HEK293 (cell line): ENCODE results near the gene MSANTD2.

Source experiments
- CTCF ChIA-PET: fragments of 350-600 bp; formaldehyde crosslinking; extraction: SDS; loops from one replicate; lab custom pipeline; 2021; ENCODE audit warnings: antibody characterized with exemption; lab: Yijun Ruan, JAX
- POLR2A ChIA-PET: fragments of 300-600 bp; formaldehyde crosslinking; extraction: SDS; loops from one replicate; lab custom pipeline; 2020; ENCODE audit warnings: antibody characterized with exemption, inconsistent platforms; lab: Yijun Ruan, JAX
- H3K27ac ChIP-seq: fragments of 200-500 bp; sonication (Bioruptor generic); 2 replicates; pipeline ENCODE4 v1.5.1; 2014; ENCODE audit warnings: low read depth, low read length, control low read depth, inconsistent platforms; ENCODE audit errors: extremely low read depth
- H3K36me3 ChIP-seq, 2 experiments: fragments of 200-500 bp in 1 of 2; sonication (Bioruptor generic) in 1 of 2; 1 replicate in 1 of 2; 2 replicates in 1 of 2; pipeline ENCODE4 v1.5.1; 2014 to 2017; ENCODE audit warnings: inconsistent platforms in 2 of 2, low read length in 2 of 2; ENCODE audit not compliant: control insufficient read depth in 2 of 2, insufficient read depth in 1 of 2
- H3K4me1 ChIP-seq: fragments of 200-500 bp; sonication (Bioruptor generic); 2 replicates; pipeline ENCODE4 v1.5.1; 2014; ENCODE audit warnings: mild to moderate bottlenecking, low read length, inconsistent platforms; ENCODE audit not compliant: control insufficient read depth, insufficient read depth
- H3K4me3 ChIP-seq: 2 replicates; pipeline ENCODE4 v1.5.1; 2011; ENCODE audit warnings: low read depth, mild to moderate bottlenecking, control low read depth, low read length, moderate library complexity
- H3K9me3 ChIP-seq: fragments of 200-500 bp; sonication (Bioruptor generic); 2 replicates; pipeline ENCODE4 v1.5.1; 2014; ENCODE audit warnings: low read depth, low read length, inconsistent platforms; ENCODE audit not compliant: control insufficient read depth, insufficient read depth
- EGR2 ChIP-seq: fragments of 450-650 bp; formaldehyde crosslinking; IDR thresholded peaks from 2 replicates; pipeline ENCODE4 v1.5.1; 2016; ENCODE audit warnings: low read depth, missing biosample characterization, missing genetic modification characterization
- SCRT2 ChIP-seq: fragments of 450-650 bp; formaldehyde crosslinking; IDR thresholded peaks from 2 replicates; pipeline ENCODE4 v1.5.1; 2016; ENCODE audit warnings: missing biosample characterization, missing genetic modification characterization
- ZBTB17 ChIP-seq: fragments of 450-650 bp; formaldehyde crosslinking; IDR thresholded peaks from 2 replicates; pipeline ENCODE4 v1.5.1; 2016; ENCODE audit warnings: missing biosample characterization, missing genetic modification characterization
- ZFHX2 ChIP-seq: fragments of 450-650 bp; formaldehyde crosslinking; conservative IDR thresholded peaks from 2 replicates; pipeline ENCODE4 v1.5.1; 2016; ENCODE audit warnings: missing biosample characterization, missing genetic modification characterization
- ZFP41 ChIP-seq: fragments of 450-650 bp; formaldehyde crosslinking; IDR thresholded peaks from 2 replicates; pipeline ENCODE4 v1.5.1; 2016; ENCODE audit warnings: missing biosample characterization, missing genetic modification characterization, borderline replicate concordance
- ZNF140 ChIP-seq: fragments of 450-650 bp; formaldehyde crosslinking; IDR thresholded peaks from 2 replicates; pipeline ENCODE4 v1.5.1; 2016; ENCODE audit warnings: missing biosample characterization, missing genetic modification characterization
- ZNF157 ChIP-seq: fragments of 450-650 bp; formaldehyde crosslinking; IDR thresholded peaks from 2 replicates; pipeline ENCODE4 v1.5.1; 2016; ENCODE audit warnings: missing biosample characterization, missing genetic modification characterization
- ZNF341 ChIP-seq: fragments of 450-650 bp; formaldehyde crosslinking; IDR thresholded peaks from 2 replicates; pipeline ENCODE4; 2016; ENCODE audit warnings: low read depth, missing biosample characterization, missing genetic modification characterization
- ZNF600 ChIP-seq: fragments of 450-650 bp; formaldehyde crosslinking; IDR thresholded peaks from 2 replicates; pipeline ENCODE4 v1.5.1; 2016; ENCODE audit warnings: missing biosample characterization, missing genetic modification characterization
- ZNF654 ChIP-seq: fragments of 450-650 bp; formaldehyde crosslinking; IDR thresholded peaks from 2 replicates; pipeline ENCODE4 v1.5.1; 2016; ENCODE audit warnings: low read depth, missing biosample characterization, missing genetic modification characterization
- ZNF660 ChIP-seq: fragments of 450-650 bp; IDR thresholded peaks from 2 replicates; pipeline ENCODE4 v1.5.1; 2018; ENCODE audit warnings: missing biosample characterization, mild to moderate bottlenecking, missing genetic modification characterization
- TF ChIP-seq, protein P1 (sequence below): fragments of 450-650 bp; formaldehyde crosslinking; IDR thresholded peaks from 2 replicates; pipeline ENCODE4 v1.5.1; 2017; ENCODE audit warnings: missing biosample characterization, missing genetic modification characterization
- TF ChIP-seq, protein P2 (sequence below): fragments of 450-650 bp; formaldehyde crosslinking; IDR thresholded peaks from 2 replicates; pipeline ENCODE4 v1.5.1; 2017; ENCODE audit warnings: missing biosample characterization, missing genetic modification characterization

The MSANTD2 gene

DNA sequence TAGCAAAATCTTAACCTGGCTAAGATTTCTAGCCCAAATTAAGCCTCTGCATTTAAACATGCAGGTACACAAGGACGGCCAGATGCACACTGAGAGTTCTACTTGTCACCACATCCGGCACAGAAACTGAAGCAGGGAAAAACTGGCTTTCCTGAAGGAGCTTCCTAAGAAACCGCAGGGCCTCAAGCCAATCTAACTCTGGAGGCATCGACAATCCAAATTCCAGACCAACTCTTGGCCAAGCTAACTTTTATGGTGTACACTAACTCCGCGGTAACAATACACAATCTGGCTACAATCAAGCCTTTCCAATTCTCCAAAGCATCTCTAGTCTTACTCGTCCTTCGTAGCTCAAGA, 1.2 kb downstream of the MSANTD2 start:
- Histone ChIP-seq H3K27ac (peak overlapping the region; percentile 92), H3K36me3 (no peaks in the 10 kb centered on the region), H3K9me3 (no peaks in the 10 kb centered on the region), H3K4me1 (no peaks in the 10 kb centered on the region), H3K4me3 (peak overlapping the region; percentile 88)
- ChIA-PET CTCF (interaction anchor here (1.1 to 2.7 kb wide), 14 partner anchors 9 to 156 kb away, joined by 3 to 13 read pairs (median 5); partner anchors contain the start of genes ESAM, NRGN and ROBO3), POLR2A (interaction anchor here (0.8 to 1.2 kb wide), 4 partner anchors 15 to 120 kb away, joined by 3 to 5 read pairs (median 4); no protein-coding TSS in a partner anchor)
- TF ChIP-seq ZNF140 (tag by site-specific recombination) (no peak), ZNF600 (tag by site-specific recombination) (peak; percentile 84), ZBTB17 (tag by site-specific recombination) (peak; percentile 87), ZFP41 (tag by site-specific recombination) (no peak)

DNA sequence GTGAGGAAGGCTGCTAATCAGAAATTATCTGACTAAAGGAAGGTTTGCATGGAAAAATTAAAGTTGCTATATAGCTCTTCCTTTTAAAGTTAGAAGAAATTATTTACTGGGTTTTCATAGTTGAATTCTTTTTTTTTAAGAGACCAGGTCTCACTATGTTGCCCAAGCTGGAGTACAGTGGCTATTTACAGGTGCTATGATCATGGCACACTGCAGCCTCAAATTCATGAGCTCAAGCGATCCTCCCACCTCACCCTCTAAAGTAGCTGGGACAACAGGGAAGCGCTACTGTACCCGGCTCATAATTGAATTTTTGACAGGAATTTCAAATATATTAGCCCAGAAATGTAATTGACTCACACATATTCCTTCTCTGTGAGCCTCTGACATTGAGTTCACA, 3.9 kb downstream of the MSANTD2 start:
- Histone ChIP-seq H3K9me3 (no peaks in the 10 kb centered on the region), H3K4me3 (no peak overlapping the region), H3K4me1 (peaks cover 8% of the 10 kb centered on the region), H3K27ac (no peak overlapping the region), H3K36me3 (no peaks in the 10 kb centered on the region)
- ChIA-PET POLR2A (no interaction called here), CTCF (interaction anchor here (0.6 to 4.9 kb wide), 4 partner anchors 11 to 126 kb away, joined by 3 to 52 read pairs (median 4); no protein-coding TSS in a partner anchor)
- TF ChIP-seq, protein P1, sequence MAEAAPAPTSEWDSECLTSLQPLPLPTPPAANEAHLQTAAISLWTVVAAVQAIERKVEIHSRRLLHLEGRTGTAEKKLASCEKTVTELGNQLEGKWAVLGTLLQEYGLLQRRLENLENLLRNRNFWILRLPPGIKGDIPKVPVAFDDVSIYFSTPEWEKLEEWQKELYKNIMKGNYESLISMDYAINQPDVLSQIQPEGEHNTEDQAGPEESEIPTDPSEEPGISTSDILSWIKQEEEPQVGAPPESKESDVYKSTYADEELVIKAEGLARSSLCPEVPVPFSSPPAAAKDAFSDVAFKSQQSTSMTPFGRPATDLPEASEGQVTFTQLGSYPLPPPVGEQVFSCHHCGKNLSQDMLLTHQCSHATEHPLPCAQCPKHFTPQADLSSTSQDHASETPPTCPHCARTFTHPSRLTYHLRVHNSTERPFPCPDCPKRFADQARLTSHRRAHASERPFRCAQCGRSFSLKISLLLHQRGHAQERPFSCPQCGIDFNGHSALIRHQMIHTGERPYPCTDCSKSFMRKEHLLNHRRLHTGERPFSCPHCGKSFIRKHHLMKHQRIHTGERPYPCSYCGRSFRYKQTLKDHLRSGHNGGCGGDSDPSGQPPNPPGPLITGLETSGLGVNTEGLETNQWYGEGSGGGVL (tag by site-specific recombination) = no peak
- TF ChIP-seq ZNF660 (tag by site-specific recombination) = peak; percentile 95

DNA sequence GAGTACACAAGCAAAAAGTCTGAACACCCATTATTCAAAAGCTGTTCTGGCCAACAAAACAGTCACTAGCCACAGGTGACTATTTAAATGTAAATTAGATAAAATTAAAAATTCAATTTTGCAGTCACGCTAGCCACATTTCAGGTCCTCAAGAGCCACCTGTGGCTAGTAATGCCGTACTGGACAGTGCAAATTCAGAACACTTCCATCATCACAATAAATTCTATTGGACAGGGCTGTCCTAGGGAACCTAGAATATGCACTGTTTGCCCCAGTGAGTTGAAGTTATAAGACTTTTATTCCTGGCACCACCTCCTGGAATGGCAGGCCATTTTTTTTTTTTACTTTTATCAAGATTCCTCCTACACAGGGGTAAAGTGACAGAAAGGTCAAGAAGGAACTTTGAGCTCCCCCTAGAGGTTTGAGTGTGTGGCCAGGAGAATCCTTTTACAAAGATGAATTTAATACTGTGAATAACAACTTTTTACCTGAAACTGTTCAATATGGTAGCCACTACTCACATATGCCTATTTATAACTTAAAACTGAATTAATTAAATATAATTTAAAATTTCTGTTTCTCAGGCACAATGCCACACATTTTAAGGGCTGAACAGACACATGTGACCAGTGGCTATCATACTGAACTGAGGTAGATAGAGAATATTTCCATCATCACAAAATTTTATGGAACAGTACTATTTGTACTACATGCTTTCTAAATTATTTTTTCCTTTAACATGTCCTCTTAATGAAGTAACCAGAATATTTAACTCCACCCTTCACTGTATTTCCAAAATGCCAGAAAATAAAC, 6.5 kb downstream of the MSANTD2 start:
- peak; percentile 22; the same call in 1 of the 2 replicates for TF ChIP-seq ZFHX2 (tag by site-specific recombination)
- peak; percentile 65 for TF ChIP-seq SCRT2
- 0 out of 2 replicates have a peak, but pooled peaks have one; percentile 19 for TF ChIP-seq EGR2 (tag by site-specific recombination)
- peak; percentile 47 for TF ChIP-seq ZNF654 (tag by site-specific recombination)
- TF ChIP-seq ZNF157 = no peak
- no peaks in the 10 kb centered on the region for H3K9me3 ChIP-seq
- H3K4me1 ChIP-seq = peaks cover 8% of the 10 kb centered on the region
- no peak overlapping the region for H3K4me3 ChIP-seq
- H3K27ac ChIP-seq = no peak overlapping the region
- no peaks in the 10 kb centered on the region for H3K36me3 ChIP-seq
- ChIA-PET CTCF (interaction anchor here (0.6 to 4.9 kb wide), 36 partner anchors 8 to 1151 kb away, joined by 3 to 52 read pairs (median 4); partner anchors contain the start of genes SIAE, SPA17, TBRG1 and VSIG2), POLR2A (no interaction called here)

DNA sequence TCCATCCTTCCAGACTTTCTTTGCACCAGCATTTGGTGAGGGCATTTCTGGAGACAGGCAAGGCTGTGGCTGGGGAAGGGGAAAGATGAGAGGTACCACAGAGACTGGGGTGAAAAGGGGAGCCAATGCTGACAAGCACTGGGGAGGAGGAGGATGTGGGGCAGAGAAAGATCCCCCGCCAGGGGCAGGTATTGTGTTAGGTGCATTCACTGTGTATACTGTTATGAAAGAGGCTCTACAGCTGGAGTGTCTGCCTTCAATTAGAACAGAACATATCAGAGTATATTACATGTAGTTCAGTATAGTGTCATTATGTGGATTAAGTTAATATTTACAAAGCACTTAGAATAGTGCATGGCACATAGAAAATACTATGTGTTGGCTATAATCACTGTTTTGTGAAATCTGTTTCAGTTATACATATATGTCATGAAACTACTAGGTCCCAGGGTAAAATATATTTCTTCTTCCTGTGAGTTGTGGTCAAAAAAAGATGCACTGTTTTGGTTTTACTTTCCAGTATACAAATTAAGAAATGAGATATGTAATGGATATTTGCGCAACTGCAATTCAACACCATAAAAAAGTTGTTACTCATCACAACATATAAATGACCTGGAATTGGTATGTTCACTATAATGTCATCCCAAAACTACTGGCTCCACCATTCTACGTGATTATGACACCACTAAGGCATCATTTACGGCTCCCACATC, 8.4 kb downstream of the MSANTD2 start:
- peaks cover 8% of the 10 kb centered on the region for H3K4me1 ChIP-seq
- ChIA-PET CTCF (interaction anchor here (1.6 to 4.9 kb wide), 12 partner anchors 7 to 148 kb away, joined by 7 to 52 read pairs (median 14); partner anchors contain the start of gene VSIG2), POLR2A (no interaction called here)

More for the DNA sequence above, 8.4 kb downstream of the MSANTD2 start:
- Histone ChIP-seq H3K4me3 (no peak overlapping the region), H3K9me3 (no peaks in the 10 kb centered on the region), H3K36me3 (no peaks in the 10 kb centered on the region), H3K27ac (no peak overlapping the region)
- TF ChIP-seq ZNF341 (tag by site-specific recombination) = no peak
- TF ChIP-seq, protein P2, sequence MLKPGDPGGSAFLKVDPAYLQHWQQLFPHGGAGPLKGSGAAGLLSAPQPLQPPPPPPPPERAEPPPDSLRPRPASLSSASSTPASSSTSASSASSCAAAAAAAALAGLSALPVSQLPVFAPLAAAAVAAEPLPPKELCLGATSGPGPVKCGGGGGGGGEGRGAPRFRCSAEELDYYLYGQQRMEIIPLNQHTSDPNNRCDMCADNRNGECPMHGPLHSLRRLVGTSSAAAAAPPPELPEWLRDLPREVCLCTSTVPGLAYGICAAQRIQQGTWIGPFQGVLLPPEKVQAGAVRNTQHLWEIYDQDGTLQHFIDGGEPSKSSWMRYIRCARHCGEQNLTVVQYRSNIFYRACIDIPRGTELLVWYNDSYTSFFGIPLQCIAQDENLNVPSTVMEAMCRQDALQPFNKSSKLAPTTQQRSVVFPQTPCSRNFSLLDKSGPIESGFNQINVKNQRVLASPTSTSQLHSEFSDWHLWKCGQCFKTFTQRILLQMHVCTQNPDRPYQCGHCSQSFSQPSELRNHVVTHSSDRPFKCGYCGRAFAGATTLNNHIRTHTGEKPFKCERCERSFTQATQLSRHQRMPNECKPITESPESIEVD = 0 out of 2 replicates have a peak, but pooled peaks have one; percentile 14
